HG02610 (cell line): Measurements from ENCODE around the gene KRTAP2-4.
"Not testable (repeated sequence)": the region's sequence is repeated elsewhere in the genome, so short reads cannot be mapped to it uniquely, and the experiment has no call there.

Source experiments
- ATAC-seq: cut with Tn5 transposase; IDR thresholded peaks from one replicate; pipeline ENCODE4 v1.9.1; 2021; ENCODE audit warnings: mild to moderate bottlenecking, moderate library complexity; ENCODE audit not compliant: unreplicated experiment

Gene KRTAP2-4

DNA sequence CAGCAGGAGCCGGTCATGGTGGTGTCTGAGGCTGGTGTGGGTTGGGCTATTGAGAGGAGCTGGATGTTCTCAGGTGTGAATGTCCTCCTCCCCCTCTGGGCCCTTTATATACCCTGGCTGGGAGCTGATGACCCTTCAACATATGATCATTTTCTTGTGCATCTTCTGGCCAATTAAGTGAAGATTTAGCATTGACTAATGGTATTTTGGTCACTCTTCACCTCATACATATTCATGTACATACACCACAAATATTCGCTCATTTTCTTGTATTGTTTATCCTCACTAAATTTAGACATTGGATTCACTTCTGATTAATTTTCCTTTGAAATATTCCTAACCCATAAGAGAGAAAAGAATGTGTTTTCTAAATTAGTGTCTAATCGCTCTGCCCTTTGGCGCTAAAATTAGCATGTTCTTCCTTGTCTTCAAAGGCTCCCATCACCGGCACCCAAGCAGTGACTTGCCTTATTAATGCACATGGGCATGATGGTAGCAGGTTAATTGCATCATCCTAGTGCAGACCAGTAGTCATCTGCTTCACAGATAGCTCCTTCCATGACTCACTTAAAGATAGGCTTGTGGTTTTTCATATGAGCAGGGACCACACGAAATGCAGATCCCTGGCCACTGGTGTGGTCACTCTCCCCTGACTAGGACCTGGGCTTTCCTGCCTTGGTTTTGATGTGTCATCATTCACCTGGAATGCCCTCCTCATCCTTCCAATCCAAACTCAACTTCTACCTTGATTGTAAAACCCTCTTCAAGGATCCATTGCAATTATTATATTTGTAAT lies at the start of gene KRTAP2-4:
KRTAP2-4 (minus strand) TSS at position 51 of the 796 bp plus-strand sequence; CDS start at position 17, 34 bp downstream.
- ATAC-seq, result no peak

- no peak for ATAC-seq
Measured at GRCh38 chr17:41111151-41111885, 45.6 kb upstream of the KRTAP2-4 start.

DNA sequence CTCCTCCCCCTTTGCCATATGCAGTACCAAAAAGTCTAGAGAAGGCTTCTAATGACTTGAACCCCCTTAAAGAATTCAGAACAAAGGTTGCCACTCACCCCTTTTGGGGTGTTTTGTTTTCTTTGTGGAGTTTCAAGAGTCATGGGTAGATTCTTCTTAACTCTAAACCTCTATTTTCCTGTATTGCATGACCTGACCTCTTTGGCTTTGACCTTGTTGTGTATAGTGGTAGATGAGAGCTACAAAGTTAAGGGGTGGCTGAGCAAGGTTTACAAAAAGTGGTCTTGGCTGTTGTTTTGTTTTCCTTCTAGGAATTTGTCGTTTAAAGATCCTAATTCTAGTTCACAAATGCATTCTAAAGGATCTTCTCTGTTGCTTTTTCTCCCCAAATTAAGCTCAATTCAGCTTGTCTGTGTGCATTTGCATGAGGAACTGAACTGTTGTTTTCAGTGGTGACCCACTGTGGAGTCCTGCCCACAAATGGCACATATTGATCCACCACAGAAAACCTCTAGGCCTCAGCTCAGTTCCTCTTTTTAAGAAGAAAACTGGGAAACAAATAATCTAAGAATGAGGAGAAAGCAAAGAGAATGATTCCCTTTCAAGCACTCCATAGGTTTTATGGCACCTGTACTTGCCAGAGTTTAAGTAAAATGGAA lies 43.2 kb upstream of the KRTAP2-4 start:
- not testable (repeated sequence) for ATAC-seq

DNA sequence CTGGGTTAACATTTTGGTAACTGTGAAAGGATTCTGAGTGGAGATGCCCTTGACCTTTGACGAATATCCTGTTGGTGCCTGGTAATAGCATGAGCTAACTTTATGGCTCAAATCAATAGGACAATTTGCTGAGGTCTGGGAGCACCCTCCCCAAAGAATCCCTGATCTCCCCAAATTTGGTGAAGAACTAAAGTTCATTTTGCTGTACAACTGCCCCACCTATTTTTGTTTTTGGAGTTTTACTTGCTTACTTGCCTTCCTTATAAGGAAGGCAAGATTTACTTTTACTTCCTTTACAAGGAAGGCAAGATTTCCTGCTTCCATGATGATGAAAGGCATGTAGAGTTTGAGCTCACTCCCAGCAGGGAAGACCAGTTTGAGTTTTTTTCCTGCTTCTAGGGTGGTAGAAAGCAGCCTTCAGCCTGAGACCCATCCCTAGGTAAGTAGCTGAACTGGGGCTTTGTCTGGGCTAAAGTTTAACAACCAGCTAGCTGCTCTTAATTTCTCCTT lies 42.3 kb upstream of the KRTAP2-4 start:
- no peak for ATAC-seq

- ATAC-seq, result not testable (repeated sequence)
Measured at GRCh38 chr17:41105347-41105746, 39.7 kb upstream of the KRTAP2-4 start, which contains the start of gene KRTAP4-9. Gene KRTAP4-9 (plus strand): TSS chr17:41105389. CDS start chr17:41105389, 0 bp downstream.

DNA sequence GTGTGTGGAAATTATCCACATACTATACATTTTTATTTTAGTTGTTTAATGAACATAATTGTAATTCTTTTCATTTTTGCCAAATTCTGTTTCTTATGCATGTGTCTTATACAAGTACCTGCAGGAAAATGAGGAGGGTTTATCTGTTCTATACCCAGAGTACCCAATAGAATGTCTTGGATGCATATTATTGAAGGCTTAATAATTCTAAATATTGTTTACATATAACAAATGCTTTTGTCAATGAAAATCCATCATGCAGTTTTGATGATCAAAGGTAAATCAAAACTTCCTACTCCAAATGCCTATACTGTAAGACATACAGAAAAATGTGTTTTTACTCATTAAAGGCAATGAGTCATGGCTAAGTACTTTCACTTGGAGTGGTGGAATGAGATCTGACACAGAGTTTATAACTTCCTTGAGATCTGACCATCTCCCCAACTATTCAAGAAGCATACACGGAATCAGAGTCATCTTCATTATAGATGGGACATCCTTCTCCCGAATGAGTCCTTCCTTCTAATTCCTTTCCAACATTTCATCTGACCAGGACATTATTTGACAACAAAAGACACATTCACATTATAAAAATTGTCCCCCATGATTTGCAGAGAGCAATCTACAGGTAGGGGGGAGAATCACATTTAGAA lies 38.8 kb upstream of the KRTAP2-4 start:
- ATAC-seq, result not testable (repeated sequence)

GRCh38 chr17:41103896-41104295 lies 38.2 kb upstream of the KRTAP2-4 start:
- ATAC-seq, result no peak

GRCh38 chr17:41101586-41102259 lies 36.0 kb upstream of the KRTAP2-4 start, which contains the start of gene KRTAP4-16:
Gene KRTAP4-16 (minus strand): TSS chr17:41102209. CDS start chr17:41102209, 0 bp downstream.
- no peak for ATAC-seq

GRCh38 chr17:41099682-41100480 lies 34.2 kb upstream of the KRTAP2-4 start:
- not testable (repeated sequence) for ATAC-seq

- ATAC-seq, result no peak
Measured at GRCh38 chr17:41098481-41098880, 32.8 kb upstream of the KRTAP2-4 start.

DNA sequence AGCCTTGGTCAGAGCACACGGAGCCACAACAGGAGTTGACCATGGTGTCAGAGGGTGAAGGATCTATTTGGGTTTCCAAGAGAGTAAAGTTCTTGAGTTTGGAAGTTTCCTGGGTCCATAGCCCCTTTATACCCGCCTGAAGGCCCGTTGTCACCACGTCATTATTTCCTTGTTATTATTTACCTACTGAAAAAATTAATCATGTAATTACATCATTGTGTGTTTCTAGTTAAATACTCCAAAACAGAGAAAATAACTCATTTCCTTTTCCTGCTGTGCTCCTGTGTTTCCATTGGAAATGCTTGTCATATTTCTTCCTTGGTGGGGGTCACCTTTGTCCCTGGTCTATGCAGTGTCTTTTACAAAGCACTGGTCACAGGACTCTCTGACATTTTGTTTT lies 32.4 kb upstream of the KRTAP2-4 start, which contains the start of gene KRTAP4-8:
KRTAP4-8 (minus strand) TSS at position 101 of the 400 bp plus-strand sequence; CDS start at position 43, 58 bp downstream.
- no peak for ATAC-seq

- no peak for ATAC-seq
Measured at GRCh38 chr17:41096055-41096454, 30.4 kb upstream of the KRTAP2-4 start.

DNA sequence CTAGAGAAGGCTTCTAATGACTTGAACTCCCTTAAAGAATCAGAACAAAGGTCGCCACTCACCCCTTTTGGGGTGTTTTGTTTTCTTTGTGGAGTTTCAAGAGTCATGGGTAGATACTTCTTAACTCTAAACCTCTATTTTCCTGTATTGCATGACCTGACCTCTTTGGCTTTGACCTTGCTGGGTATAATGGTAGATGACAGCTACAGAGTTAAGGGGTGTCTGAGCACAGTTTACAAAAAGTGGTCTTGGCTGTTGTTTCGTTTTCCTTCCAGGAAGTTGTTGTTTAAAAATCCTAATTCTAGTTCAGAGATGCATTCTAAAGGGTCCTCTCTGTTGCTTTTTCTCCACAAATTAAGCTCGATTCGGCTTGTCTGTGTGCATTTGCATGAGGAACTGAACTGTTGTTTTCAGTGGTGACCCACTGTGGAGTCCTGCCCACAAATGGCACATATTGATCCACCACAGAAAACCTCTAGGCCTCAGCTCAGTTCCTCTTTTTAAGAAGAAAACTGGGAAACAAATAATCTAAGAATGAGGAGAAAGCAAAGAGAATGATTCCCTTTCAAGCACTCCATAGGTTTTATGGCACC lies 23.2 kb upstream of the KRTAP2-4 start:
- ATAC-seq, result not testable (repeated sequence)

DNA sequence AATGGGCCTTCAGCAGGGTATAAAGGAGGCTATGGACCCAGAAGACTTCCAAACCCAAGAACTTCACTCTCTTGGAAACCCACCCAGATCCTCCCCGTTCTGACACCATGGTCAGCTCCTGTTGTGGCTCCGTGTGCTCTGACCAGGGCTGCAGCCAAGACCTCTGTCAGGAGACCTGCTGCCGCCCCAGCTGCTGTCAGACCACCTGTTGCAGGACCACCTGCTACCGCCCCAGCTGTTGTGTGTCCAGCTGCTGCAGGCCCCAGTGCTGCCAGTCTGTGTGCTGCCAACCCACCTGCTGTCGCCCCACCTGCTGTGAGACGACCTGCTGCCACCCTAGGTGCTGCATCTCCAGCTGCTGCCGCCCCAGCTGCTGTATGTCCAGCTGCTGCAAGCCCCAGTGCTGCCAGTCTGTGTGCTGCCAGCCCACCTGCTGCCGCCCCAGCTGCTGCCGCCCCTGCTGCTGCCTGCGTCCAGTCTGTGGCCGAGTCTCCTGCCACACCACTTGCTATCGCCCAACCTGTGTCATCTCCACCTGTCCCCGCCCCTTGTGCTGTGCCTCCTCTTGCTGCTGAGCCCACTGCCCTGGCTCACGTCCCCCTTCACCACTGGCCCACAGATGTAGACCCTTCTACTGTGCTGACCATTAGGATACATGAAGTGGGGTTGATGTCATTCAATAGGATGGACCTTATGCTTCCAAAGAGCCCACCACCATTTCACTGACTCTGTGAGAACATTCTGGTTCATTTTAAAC lies 18.6 kb upstream of the KRTAP2-4 start, which contains the start of gene KRTAP4-7:
KRTAP4-7 (plus strand) TSS at position 51 of the 757 bp plus-strand sequence; CDS start at position 108, 57 bp downstream.
- ATAC-seq, result not testable (repeated sequence)

GRCh38 chr17:41083427-41083826 lies 17.7 kb upstream of the KRTAP2-4 start:
- ATAC-seq, result not testable (repeated sequence)

DNA sequence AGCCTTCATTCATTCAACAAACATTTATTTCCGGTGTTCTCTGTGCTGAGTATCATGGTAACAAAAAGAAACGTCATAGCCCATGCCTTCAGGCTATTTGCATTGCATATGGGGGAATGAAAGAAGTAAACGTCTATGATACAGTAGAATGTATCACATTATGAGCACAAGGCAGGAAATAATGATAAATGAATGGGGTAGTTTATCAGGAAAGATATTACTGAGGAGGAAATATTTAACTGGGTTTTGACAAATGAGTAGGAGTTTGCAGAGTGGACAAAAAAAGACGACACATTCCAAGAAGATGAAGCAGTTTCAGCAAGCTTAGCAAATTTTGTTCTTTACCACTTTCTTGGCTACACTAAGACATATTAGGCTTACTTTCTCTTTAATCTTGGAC lies 16.9 kb upstream of the KRTAP2-4 start:
- no peak for ATAC-seq

DNA sequence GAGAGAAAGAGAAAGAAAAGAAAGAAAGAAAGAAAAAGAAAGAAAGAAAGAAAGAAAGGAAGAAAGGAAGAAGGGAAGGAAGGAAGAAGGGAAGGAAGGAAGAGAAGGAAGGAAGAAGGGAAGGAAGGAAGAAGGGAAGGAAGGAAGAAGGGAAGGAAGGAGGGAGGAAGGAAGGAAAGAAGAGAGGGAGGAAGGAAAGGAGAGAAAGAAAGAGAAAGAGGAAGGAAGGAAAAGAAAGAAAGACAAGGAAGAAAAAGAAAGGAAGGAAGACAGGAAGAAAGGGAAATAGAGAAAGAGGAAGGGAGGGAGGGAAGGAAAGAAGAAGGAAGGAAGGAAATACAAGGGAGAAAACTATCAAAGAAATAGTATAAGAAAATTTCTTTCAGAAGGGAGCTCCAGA lies 11.1 kb upstream of the KRTAP2-4 start:
- ATAC-seq, result no peak

DNA sequence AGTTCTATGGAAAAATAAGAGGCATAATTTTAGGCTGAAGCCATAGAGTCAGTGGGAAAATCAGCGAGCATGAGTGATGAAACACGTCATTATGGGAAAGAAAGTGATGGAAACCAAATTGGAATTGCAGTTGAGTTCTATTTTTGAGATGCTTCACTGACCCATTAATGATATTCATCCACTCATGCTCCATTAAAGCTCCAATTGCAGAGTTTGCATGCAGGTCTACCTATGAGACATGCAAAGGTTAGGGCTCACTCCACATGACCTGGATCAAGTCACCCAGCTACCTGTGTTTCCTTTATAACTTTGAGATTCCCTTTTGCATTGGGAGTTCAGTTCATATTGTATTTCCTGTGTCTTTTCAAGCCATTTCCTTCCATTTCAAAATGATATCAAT lies 8.0 kb upstream of the KRTAP2-4 start:
- no peak for ATAC-seq
